ENCODE measurements around the gene ING1.

DNA sequence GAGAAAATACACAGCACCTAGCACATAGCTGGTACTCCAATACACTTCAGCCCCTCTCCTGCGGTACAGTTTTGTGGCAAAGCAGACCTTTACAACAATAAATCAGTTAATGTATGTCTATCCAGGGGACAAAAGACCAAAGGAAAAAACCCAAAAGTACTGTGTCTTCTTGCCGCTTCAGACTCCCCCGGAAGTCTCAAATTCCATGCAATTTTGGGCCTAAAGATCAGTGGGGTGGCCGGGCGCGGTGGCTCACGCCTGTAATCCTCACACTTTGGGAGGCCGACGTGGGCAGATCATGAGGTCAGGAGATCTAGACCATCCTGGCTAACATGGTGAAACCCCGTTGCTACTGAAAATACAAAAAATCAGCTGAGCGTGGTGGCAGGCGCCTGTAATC, 23.8 kb upstream of the ING1 start:
- TF ChIP-seq, protein P1, sequence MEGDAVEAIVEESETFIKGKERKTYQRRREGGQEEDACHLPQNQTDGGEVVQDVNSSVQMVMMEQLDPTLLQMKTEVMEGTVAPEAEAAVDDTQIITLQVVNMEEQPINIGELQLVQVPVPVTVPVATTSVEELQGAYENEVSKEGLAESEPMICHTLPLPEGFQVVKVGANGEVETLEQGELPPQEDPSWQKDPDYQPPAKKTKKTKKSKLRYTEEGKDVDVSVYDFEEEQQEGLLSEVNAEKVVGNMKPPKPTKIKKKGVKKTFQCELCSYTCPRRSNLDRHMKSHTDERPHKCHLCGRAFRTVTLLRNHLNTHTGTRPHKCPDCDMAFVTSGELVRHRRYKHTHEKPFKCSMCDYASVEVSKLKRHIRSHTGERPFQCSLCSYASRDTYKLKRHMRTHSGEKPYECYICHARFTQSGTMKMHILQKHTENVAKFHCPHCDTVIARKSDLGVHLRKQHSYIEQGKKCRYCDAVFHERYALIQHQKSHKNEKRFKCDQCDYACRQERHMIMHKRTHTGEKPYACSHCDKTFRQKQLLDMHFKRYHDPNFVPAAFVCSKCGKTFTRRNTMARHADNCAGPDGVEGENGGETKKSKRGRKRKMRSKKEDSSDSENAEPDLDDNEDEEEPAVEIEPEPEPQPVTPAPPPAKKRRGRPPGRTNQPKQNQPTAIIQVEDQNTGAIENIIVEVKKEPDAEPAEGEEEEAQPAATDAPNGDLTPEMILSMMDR (conservative IDR thresholded peaks at IDR 0.05): no peak
- TF ChIP-seq ZFX (IDR thresholded peaks at IDR 0.05): no peak
